ENCODE results near the gene PARVB. TPM values are rescaled to one million over a fixed set of nuclear protein-coding genes. Genes with fewer than 3 reads are reported as not detected.

PARVB gene
- total and polyA plus RNA-seq, 10 of the 15 experiments (the other 5 are each of a cell fraction or from before 2014, with no cell fraction given): 5.2 to 264 (median 76.0) TPM

DNA sequence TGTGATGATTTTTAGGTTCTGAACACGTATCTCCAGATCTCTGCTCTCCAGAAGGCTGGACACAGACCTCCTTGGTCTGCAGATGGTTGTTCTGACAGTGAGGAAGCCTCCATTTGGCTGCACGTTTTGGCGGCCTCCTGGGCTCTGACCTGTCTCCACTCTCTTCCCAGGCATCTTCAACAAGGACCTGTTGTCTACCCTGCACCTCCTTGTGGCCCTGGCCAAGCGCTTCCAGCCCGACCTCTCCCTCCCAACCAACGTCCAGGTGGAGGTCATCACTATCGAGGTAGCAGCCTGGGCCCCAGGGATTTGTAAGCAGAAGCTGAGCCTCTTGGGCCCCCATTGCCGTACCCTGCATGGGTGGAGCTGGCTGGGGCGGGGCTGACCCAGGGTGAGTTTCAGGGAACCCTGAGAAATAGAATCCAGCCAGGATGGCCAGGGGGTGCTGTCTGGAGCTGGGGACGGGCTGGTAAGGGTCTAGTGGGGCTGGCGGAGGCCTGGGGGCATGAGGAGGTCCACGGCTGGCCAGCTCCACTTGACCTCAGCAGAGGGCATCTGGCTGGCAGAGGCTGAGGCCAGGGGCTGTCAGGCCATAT is 166.4 kb downstream of the PARVB start (continued):
- TF ChIP-seq, protein P1, sequence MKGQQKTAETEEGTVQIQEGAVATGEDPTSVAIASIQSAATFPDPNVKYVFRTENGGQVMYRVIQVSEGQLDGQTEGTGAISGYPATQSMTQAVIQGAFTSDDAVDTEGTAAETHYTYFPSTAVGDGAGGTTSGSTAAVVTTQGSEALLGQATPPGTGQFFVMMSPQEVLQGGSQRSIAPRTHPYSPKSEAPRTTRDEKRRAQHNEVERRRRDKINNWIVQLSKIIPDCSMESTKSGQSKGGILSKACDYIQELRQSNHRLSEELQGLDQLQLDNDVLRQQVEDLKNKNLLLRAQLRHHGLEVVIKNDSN (IDR thresholded peaks at IDR 0.05; ENCODE audit: borderline replicate concordance, extremely low read length, insufficient read depth, low read depth, low read length): no peak
- TF ChIP-seq, protein P2, sequence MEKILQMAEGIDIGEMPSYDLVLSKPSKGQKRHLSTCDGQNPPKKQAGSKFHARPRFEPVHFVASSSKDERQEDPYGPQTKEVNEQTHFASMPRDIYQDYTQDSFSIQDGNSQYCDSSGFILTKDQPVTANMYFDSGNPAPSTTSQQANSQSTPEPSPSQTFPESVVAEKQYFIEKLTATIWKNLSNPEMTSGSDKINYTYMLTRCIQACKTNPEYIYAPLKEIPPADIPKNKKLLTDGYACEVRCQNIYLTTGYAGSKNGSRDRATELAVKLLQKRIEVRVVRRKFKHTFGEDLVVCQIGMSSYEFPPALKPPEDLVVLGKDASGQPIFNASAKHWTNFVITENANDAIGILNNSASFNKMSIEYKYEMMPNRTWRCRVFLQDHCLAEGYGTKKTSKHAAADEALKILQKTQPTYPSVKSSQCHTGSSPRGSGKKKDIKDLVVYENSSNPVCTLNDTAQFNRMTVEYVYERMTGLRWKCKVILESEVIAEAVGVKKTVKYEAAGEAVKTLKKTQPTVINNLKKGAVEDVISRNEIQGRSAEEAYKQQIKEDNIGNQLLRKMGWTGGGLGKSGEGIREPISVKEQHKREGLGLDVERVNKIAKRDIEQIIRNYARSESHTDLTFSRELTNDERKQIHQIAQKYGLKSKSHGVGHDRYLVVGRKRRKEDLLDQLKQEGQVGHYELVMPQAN (conservative IDR thresholded peaks at IDR 0.05): no peak
- no peak for TF ChIP-seq YY1 (IDR thresholded peaks at IDR 0.05; ENCODE audit: low read depth, low read length)
- TF ChIP-seq ZBED1 (IDR thresholded peaks at IDR 0.05; ENCODE audit: borderline replicate concordance): no peak
- TF ChIP-seq, protein P3, sequence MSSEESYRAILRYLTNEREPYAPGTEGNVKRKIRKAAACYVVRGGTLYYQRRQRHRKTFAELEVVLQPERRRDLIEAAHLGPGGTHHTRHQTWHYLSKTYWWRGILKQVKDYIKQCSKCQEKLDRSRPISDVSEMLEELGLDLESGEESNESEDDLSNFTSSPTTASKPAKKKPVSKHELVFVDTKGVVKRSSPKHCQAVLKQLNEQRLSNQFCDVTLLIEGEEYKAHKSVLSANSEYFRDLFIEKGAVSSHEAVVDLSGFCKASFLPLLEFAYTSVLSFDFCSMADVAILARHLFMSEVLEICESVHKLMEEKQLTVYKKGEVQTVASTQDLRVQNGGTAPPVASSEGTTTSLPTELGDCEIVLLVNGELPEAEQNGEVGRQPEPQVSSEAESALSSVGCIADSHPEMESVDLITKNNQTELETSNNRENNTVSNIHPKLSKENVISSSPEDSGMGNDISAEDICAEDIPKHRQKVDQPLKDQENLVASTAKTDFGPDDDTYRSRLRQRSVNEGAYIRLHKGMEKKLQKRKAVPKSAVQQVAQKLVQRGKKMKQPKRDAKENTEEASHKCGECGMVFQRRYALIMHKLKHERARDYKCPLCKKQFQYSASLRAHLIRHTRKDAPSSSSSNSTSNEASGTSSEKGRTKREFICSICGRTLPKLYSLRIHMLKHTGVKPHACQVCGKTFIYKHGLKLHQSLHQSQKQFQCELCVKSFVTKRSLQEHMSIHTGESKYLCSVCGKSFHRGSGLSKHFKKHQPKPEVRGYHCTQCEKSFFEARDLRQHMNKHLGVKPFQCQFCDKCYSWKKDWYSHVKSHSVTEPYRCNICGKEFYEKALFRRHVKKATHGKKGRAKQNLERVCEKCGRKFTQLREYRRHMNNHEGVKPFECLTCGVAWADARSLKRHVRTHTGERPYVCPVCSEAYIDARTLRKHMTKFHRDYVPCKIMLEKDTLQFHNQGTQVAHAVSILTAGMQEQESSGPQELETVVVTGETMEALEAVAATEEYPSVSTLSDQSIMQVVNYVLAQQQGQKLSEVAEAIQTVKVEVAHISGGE (CRISPR knock-in tag; IDR thresholded peaks at IDR 0.05): no peak
- TF ChIP-seq KDM1A (IDR thresholded peaks at IDR 0.05; ENCODE audit: borderline replicate concordance): no peak
- no peak for TF ChIP-seq TCF7 (IDR thresholded peaks at IDR 0.05; ENCODE audit: borderline replicate concordance)
- no peak for TF ChIP-seq YBX1 (IDR thresholded peaks at IDR 0.05)
- no peak for TF ChIP-seq NBN (IDR thresholded peaks at IDR 0.05)
- TF ChIP-seq, protein P4, sequence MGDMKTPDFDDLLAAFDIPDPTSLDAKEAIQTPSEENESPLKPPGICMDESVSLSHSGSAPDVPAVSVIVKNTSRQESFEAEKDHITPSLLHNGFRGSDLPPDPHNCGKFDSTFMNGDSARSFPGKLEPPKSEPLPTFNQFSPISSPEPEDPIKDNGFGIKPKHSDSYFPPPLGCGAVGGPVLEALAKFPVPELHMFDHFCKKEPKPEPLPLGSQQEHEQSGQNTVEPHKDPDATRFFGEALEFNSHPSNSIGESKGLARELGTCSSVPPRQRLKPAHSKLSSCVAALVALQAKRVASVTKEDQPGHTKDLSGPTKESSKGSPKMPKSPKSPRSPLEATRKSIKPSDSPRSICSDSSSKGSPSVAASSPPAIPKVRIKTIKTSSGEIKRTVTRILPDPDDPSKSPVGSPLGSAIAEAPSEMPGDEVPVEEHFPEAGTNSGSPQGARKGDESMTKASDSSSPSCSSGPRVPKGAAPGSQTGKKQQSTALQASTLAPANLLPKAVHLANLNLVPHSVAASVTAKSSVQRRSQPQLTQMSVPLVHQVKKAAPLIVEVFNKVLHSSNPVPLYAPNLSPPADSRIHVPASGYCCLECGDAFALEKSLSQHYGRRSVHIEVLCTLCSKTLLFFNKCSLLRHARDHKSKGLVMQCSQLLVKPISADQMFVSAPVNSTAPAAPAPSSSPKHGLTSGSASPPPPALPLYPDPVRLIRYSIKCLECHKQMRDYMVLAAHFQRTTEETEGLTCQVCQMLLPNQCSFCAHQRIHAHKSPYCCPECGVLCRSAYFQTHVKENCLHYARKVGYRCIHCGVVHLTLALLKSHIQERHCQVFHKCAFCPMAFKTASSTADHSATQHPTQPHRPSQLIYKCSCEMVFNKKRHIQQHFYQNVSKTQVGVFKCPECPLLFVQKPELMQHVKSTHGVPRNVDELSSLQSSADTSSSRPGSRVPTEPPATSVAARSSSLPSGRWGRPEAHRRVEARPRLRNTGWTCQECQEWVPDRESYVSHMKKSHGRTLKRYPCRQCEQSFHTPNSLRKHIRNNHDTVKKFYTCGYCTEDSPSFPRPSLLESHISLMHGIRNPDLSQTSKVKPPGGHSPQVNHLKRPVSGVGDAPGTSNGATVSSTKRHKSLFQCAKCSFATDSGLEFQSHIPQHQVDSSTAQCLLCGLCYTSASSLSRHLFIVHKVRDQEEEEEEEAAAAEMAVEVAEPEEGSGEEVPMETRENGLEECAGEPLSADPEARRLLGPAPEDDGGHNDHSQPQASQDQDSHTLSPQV (IDR thresholded peaks at IDR 0.05): no peak
- no peak for TF ChIP-seq TBL1XR1 (IDR thresholded peaks at IDR 0.05; ENCODE audit: low read depth, low read length)
- TF ChIP-seq SPI1 (IDR thresholded peaks at IDR 0.05; ENCODE audit: borderline replicate concordance, insufficient read depth, low read depth, low read length): no peak
- TF ChIP-seq, protein P5, sequence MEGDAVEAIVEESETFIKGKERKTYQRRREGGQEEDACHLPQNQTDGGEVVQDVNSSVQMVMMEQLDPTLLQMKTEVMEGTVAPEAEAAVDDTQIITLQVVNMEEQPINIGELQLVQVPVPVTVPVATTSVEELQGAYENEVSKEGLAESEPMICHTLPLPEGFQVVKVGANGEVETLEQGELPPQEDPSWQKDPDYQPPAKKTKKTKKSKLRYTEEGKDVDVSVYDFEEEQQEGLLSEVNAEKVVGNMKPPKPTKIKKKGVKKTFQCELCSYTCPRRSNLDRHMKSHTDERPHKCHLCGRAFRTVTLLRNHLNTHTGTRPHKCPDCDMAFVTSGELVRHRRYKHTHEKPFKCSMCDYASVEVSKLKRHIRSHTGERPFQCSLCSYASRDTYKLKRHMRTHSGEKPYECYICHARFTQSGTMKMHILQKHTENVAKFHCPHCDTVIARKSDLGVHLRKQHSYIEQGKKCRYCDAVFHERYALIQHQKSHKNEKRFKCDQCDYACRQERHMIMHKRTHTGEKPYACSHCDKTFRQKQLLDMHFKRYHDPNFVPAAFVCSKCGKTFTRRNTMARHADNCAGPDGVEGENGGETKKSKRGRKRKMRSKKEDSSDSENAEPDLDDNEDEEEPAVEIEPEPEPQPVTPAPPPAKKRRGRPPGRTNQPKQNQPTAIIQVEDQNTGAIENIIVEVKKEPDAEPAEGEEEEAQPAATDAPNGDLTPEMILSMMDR (IDR thresholded peaks at IDR 0.05 in 2 of 3, conservative IDR thresholded peaks at IDR 0.05 in 1 of 3; ENCODE audit: control insufficient read depth in 2 of 3, extremely low read depth in 1 of 3, insufficient read depth in 1 of 3, low read depth in 3 of 3, low read length in 3 of 3): no peak

Data from GM12878 (cell line).